Measurements from ENCODE around the gene PRSS33.

PRSS33 gene

GRCh38 chr16:2777231-2777902 lies 10.0 kb downstream of the PRSS33 start, which contains the start of gene ELOB:
ELOB (minus strand) TSS chr16:2777280; CDS start chr16:2777239, 41 bp downstream.
- peak; percentile 74 to 89 for DNase-seq (ENCODE audit: low read depth in 2 of 2)

- DNase-seq (ENCODE audit: low read depth in 2 of 2), result peak in 1 of 2 donors; percentile 15
Measured at GRCh38 chr16:2776500-2777139, 10.7 kb downstream of the PRSS33 start.

GRCh38 chr16:2775765-2776499 lies 11.4 kb downstream of the PRSS33 start:
- DNase-seq (ENCODE audit: low read depth in 2 of 2), result no peak

GRCh38 chr16:2775131-2775716 lies 12.1 kb downstream of the PRSS33 start:
- DNase-seq (ENCODE audit: low read depth in 2 of 2), result no peak

- DNase-seq (ENCODE audit: low read depth in 2 of 2), result no peak
Measured at GRCh38 chr16:2774161-2774891, 13.0 kb downstream of the PRSS33 start.

GRCh38 chr16:2773188-2773968 lies 14.0 kb downstream of the PRSS33 start:
- no peak for DNase-seq (ENCODE audit: low read depth in 2 of 2)

- no peak for DNase-seq (ENCODE audit: low read depth in 2 of 2)
Measured at GRCh38 chr16:2771496-2772402, 15.6 kb downstream of the PRSS33 start.

GRCh38 chr16:2770057-2770951 lies 17.1 kb downstream of the PRSS33 start:
- no peak for DNase-seq (ENCODE audit: low read depth in 2 of 2)

- DNase-seq (ENCODE audit: low read depth in 2 of 2), result no peak
Measured at GRCh38 chr16:2769675-2770056, 17.7 kb downstream of the PRSS33 start.

- DNase-seq (ENCODE audit: low read depth in 2 of 2), result no peak
Measured at GRCh38 chr16:2769100-2769529, 18.2 kb downstream of the PRSS33 start.

- no peak for DNase-seq (ENCODE audit: low read depth in 2 of 2)
Measured at GRCh38 chr16:2768403-2769089, 18.8 kb downstream of the PRSS33 start.

GRCh38 chr16:2767891-2768290 lies 19.5 kb downstream of the PRSS33 start:
- no peak for DNase-seq (ENCODE audit: low read depth in 2 of 2)

- no peak for DNase-seq (ENCODE audit: low read depth in 2 of 2)
Measured at GRCh38 chr16:2767140-2767731, 20.1 kb downstream of the PRSS33 start.

- DNase-seq (ENCODE audit: low read depth in 2 of 2), result no peak
Measured at GRCh38 chr16:2766430-2767139, 20.8 kb downstream of the PRSS33 start.

GRCh38 chr16:2765462-2766404 lies 21.6 kb downstream of the PRSS33 start:
- no peak for DNase-seq (ENCODE audit: low read depth in 2 of 2)

GRCh38 chr16:2764718-2765117 lies 22.6 kb downstream of the PRSS33 start:
- no peak for DNase-seq (ENCODE audit: low read depth in 2 of 2)
